Stimulated activated CD4-positive, alpha-beta T cell treated with anti-CD3 and anti-CD28 coated beads, Interleukin-12 subunit alpha, Interleukin-12 subunit beta, amount 100 ng/mL, for 48 hours (primary cell): ENCODE measurements around the gene PAX9.

ENCODE experiments used
- DNase-seq, 3 donors: peaks; one replicate each; pipeline ENCODE4 v3.0.0-alpha.2; 2020; ENCODE audit warnings: low read depth in 2 of 3, low spot score in 1 of 3

PAX9 gene

DNA sequence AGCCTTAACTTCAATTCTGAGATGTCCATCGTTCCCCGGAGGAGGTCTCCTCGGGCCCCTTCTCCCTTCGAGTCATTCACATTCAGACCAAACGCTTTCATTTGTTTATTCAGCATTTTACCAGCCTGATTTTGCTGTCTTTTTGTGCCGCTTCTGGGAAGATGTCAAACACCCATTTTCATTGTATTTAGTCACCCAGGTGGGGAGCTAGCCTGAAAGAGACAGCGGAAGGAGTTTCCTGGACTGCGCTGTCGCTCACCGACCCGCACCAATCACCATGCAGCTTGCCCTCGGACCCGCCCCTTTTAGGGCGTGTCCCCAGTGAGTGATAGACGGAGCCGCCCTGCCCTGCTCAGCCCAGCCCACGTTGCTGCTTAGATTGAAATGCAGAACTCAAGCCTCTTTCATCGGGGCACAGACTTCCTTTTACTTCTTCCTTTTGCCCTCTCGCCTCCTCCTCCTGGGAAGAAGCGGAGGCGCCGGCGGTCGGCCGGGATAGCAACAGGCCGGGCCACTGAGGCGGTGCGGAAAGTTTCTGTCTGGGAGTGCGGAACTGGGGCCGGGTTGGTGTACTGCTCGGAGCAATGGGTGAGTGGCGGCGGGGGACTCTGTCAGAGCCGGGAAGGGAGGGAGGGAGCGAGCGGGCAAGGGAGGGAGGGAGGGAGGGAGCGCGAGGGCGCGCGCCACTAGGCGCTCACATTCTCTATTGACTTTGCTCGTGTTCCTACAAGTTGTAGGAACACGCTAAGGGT is at the start of gene PAX9:
Gene PAX9 (plus strand): TSS at position 355 of the 752 bp plus-strand sequence. CDS start 230 bp downstream, at position 585.
- DNase-seq = peak in 2 of 3 donors; percentile 23 to 37

DNA sequence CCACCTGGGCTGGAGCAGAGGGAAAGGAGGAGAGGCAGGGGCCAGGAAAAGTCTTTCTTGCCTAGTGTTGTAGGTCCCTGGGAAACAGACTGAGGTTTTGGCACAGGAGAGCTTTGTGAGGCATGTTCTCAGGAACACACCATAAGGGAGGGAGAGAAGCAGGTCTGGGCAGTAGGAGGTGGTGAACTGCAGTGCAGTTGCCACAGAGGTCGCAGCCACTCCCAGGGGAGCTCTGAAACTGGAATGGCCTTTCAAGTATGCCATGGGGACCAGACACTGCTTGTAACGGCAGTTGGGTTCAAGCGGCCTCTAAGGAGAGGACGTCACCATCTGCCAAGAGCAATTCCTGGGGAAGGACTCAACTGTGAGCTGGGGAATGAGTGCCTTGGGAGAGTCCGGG is 43.8 kb upstream of the PAX9 start:
- DNase-seq = no peak

DNA sequence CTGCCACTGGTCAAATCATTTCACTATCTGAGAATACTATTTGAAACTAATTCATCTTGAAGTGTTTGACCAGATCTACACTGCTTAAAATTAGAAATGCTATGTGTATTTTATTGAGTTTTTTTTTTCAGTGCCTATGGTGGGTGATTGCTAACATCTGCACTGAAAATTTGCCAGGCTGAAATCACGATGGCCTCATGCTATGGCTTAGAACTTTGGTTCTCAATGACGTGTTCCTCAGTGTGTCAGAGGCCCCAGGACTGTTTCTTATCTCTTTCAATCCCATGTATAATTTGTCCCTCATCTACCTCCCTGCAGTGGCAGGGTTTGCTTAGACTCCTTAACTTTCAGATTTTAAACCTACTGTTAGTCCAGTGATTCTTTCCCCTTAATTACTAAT is 43.0 kb upstream of the PAX9 start:
- DNase-seq = no peak

DNA sequence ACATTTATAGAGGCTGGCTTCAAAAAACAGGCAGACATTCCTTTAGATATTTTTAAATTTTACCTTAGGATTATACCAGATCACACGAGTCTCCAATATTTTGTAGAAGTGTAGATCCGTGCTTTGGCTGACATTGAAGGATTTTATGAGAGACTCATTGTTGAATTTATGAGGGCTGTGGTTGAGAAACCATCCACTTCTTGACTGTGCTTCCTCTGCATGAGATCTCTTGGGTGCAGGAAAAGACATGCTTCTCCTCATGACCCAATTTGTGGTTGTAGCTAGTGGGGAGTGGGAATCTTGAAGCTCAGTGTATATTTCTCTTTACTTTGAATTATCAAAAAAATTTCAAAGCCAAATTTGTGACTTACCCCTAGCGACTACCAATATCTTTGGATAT is 42.5 kb upstream of the PAX9 start:
- DNase-seq = no peak

DNA sequence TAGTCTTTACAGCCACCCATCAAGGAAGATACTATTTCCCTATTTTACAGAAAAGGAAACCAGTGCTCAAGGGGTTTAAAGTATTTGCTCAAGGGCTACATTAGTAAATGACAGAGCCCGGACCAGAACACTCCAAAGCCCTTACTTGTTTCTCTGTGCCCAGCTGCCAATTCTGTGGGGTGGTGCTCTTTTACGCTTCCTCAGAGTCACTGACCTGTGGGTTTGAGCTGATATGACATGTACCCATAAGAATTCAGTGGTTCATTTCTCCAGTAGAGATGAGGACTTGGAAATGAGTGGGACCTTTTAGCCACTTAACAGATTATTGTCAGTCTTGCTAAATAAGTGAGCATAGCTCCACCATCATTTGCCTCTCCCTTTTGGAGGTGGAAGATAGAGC is 41.8 kb upstream of the PAX9 start:
- DNase-seq = no peak

DNA sequence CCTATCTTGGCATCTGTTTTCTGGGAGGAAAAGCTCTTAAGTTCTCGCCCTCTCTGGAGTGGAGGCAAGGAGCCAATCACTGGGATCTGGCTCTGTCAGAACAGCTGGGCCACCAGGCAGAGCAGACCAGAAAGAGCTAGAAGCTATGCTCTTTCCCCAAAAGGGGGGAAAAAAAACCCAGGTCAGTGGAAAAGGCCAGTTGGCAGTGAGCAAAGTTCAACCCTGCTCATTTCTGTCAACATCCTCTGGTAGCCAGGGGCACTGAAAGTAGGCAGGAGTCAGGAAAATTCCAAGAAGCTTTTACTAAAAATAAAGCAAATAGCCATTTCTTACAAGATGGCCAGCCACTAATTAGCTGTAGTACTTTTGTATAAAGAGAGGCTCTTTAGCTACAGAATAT is 36.6 kb upstream of the PAX9 start:
- DNase-seq = no peak

DNA sequence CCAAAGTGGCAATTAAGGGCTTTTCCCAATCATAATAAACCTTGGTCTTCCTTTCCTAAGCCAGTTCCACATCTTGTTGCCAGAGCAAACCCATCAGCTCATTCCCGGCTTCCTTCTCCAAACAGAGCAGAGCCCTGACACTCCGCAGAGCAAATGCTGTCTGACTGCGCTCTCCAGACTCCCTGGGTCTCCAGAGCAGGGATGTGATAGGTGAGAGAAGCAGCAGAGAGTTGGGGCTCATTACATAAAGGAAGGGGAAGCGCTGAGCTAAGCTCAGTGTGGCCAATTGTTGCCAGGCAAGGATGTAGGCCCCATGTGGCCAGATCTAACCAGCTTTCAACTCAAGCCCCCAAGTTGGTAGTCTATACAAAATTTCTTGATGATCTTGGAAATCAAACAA is 36.2 kb upstream of the PAX9 start:
- no peak for DNase-seq

DNA sequence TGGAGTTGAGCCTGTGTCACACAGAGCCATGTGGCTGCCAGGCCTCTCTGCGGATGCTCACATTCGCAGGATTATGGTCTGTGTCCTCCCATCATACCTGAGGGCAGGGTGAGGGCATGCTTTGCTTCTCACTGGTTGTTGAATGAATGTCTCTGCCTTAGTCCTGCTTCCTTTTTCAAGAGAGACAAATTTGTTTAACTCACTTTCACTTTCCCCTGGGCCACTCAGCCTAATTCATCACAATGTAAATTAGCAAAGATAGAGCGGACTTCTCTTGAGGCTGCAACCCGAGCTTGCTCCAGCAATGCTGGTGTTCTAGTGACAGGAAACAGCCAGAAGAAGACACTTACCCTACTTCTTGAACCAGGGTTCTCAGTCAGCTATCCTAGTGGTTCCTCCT is 35.5 kb upstream of the PAX9 start:
- DNase-seq = no peak

DNA sequence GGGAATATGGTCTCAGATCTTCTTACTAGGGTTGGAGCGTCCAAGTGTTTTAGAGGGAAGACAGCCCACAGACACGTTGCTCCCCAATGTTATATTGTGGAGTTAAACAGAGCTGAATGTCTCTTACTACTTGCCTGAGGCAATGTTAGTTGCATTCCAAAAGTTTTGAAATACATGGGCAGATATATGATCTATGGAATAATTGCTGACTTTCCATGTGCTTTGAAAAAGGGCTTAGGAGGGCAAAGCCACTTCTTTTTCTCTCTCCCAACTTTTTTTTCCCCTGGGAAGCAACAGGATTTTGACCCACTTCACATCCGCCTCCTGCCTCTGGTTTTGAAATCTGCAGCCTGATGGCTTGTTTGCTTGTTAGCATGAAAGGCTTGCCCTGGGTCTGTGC is 33.7 kb upstream of the PAX9 start:
- DNase-seq = no peak

DNA sequence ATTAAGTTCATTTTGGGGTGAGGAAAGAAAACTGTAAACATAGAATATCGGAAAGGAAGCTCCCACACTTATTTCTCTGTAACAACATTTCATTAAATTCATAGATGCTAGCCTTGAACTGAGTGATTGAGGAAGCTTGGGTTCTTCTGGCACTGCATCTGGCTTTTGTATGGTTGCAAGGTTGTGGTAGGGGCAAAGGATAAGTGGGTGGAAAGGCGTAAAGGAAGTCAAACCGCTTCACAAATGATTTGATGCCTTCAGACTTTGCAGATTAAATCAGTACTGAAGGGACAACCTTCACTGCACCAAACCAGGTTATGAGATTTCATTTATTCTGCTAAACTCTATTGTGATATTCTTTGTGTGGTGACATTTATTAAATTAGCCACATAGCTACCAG is 28.1 kb upstream of the PAX9 start:
- DNase-seq = no peak

DNA sequence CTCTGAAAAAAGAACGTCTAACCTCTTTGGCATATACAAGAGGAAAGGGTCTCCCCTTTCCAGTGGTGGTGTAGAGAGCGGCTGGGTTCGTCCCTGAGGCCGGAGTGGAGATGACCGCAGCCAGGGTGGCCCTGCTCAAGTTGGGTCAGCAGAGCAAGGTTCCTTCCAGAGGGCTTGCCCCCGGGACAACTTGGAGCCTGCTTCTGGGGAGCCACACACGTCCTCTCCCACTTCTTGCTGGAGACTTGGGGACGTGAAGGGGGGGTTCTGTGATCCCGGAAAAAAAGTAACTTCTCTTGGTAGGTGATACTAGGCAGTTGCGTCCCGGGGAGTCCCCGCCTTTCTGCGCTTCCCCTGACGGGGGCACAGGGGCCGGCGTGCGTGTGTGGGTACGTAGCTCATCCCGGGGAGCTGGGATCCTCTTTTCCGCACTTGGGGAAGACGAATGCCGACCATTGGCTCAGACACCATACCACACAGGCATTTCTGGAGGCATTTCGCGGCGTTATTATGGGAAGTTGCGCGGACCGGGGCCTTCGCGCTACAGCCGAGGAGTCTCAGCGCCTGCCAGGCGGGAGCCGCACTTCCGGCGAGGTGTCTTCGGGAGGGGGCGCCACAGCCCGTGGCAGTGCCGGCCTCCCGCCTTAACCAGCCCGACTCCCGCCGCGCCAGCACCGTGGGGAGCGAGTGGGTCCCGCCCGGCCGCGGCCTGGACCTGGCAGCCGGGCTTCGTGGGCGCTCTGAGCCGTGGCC is 14.8 kb upstream of the PAX9 start:
- DNase-seq = no peak

DNA sequence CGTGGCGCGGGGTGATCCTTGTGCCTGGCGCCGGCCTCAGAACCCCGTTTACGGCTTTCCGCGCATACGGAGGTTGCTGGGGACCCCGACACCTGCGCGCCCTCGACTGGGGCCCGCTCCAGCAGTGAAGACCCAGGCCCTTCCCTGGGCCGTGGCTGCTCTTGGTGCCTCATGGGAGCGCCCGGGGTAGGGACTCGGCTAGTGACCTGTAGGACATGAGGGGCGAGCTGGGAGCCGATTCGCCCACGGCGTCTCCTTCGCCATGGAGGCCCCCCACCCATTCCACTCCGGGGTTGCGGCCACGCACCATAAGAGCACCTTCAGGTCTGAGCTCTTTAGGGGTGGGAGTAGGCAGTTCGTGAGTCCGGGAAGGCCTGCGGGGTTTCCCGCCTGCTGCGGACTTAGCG is 14.2 kb upstream of the PAX9 start:
- DNase-seq = no peak

DNA sequence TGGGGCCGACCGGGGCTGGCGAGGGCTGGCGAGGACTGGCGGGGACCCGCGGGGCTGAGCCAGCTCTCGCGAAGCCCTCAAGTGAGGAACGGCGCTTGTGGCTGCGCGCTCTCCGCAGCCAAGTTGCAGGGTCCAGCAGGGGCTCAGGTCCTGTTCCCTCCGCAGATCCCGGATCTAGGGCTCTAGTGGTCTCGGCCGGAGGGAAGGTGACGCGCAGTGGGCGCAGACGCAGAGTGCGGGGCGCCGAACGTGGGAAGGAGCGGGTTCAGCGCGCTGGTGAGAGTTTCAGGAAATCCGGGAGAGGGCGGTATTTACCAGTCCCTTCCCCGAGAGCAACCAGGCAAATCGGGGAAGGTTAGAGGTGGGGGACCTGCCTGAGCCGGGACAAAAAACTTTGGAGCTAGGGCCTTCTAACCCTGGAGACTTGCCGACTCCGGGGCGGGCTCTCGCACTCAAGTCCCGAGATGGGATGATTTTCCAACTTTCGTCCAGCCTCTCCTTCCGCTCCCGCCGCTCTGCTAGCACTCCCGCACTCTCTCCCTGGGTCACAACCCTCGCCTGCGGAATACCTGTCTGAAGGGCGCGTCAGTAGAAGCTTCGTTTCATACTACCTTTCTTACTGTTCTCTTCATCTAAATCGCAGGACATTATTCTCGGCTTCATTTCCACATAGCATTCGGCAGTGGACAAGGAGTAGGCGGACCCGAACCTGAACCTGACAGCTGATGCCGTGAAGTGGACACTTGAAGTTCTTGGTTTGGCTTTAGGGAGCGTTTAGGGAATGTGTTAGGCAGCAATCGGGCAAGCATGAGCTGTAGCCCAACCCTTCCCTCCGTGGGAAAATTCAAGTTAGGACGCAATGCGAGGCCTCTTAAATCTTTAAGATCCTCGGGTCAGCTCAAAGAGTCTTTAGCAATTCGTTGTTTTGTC is 13.6 kb upstream of the PAX9 start:
- no peak for DNase-seq

DNA sequence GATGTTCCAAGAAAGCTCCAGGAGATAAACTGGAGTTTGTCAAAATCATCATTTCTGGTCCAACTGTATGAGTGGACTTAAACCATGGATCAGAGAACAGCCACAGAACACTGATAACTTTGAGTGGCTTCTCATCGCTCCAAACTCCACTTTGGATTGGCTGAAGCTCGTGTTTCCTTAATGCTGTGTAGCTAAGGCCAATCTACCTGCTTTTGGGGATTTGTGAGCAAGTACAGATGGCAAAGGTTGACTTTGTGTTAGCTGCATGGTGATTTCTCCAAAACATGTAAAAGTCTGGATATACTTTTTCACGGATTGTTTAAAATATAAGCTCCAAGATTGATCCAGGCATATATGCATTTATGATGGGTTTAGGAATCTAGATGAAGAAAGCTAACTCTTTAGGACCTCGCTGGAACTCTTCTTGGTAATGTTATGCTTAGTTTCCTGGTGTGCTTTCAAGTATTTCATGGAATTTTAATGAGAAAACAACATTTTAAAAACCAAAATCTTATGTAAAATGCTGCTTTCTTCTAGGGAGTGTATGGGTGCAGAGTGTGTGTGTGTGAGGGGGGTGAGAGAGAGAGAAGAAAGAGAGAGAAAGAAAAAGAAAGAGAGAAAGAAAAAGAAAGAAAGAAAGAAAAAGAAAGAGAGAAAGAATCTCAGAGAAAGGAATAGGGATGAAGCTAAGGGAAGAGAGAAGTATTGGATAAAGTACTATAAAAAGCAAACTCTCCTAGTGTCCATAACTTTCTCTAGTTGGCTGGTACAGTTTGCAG is 11.6 kb upstream of the PAX9 start:
- no peak for DNase-seq

DNA sequence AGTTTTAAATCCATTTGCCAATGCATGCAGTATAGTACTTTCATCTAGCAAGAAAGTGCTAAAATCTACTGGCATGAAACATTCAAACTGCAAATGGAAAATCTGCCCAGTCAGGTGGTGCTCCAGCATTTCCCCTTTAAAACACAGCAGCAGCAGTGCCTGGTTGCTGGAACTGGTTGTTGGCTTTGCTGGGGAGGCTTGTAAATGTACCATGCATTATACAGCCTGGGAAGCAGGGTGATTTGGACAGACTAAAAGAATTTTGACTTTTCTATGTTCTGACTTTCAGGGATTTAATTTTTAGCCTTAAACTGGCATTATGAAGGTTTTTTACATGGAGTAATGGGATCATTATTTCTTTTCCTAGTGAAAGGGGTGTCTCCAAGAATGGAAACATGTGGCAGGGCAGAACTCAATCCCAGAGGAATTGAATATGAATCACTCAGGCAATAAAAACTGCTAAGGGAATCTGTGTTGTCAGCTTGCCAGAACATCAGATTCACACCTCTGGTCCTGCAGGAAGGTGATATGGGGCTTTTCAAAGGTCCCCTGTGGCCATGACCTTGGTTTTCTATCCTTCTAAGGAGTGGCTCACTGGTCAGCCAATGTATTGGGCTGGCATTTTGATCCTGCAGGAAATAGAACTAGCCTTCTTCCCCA is 9.0 kb upstream of the PAX9 start:
- DNase-seq = no peak

DNA sequence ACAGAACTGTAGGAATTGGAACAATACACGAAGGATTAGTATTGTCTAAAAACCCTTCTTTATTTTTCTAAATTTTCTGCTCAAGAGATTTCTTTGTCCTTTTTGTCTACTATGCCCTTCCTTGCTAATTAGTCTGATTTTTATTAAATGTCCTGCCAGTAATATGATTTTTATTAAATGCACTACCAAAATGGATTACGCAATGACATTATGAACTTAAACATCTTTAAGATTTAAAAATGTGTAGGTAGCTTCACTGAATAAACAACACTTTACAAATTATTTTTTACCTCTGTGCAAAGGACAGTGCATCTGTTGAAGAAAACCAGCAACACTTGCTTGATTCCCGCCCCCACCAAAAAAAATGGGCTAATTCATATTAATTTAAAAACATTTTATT is 8.2 kb upstream of the PAX9 start:
- no peak for DNase-seq

DNA sequence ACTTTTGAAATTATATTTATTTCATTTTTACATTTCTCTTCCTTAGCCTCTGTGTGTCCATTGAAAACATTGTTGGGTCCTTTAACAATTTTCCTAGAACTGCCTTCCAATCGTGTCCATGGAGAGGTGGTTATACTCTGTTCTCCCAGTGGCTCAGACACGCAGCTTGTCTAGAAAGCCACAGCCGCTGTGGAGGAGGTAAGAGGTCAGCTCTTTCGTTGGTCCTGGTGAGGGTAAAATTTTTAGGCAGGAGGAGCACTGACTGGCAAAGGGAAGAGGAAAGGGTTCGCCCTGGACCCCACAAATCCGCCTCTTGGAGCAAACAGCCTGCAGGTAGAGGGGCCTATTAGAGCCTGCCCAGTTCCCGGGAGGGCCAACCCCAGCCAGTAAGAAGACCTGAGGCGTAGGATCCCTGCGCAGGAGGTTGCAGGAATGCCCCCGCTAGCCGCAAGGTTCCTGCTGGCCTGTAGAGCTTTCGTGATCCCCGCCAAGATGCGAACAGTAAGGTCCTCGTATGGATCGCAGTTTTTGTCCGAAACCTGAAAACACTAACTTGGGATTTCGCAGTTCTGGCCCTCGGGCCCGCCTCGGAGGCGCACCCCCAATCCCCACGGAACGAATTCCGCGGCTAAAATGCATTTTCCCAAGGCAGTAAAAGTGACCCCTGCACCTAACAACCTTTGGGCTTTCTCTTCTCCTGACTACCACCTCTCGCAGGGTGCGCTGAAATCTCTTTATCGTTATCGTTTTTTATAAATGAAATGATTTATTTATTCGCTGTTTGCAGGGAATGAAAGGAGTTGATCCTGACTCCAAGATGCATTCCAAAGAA is 7.5 kb upstream of the PAX9 start:
- DNase-seq = no peak

DNA sequence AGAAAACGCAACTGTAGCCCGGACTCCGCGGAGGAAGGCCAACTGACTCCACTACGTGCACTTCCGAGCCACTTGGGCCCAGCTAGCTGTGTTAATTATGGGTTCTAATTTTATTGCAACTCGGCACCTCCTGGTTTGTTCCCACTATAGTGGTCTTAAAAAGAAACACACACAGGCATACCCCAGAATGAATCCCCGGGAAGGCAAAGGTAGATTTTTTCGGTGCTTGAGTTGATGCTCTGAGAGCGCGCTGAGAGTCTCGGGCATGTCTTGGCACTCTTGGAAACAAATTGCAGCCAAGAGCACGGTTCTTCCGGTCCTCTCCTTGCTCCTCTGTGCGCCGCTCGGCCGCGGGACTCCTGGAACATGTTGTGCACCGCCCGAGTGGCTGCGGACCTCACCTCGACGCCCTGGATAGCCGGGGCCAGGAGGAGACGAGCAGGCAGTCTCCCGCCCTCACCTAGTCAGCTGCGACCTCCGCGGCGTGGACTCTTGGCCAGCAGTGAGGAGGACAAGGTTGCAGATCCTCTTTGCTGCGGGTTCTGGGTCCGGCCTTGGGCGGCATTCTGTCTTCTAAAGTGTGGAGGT is 6.8 kb upstream of the PAX9 start:
- DNase-seq = no peak

DNA sequence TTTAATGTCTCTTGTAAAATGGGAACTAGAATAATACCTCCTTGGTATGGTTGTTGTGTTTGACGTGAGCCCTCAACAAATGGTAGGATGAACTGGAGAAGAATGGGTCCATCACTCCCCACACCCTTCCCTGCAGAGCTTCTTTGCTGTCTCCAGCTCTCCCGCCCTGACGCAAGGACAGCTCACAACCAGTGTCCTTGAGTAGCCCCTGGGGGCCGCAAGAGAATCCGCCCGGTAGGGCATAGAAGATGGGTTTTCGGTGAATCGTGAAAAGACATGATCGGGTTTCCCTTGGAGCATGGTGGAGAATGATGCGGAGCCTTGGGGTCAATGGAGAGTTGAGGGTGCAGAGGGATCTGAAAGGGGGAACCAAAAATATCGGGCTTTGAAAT is 6.1 kb upstream of the PAX9 start:
- DNase-seq = no peak
